PC-3 (cell line): ENCODE measurements around the gene MTMR11. TPM values are rescaled to one million over a fixed set of nuclear protein-coding genes. Genes with fewer than 3 reads are reported as not detected.
A peak's percentile ranks its signal among the peaks of the same experiment; 100 is the strongest.

Source experiments
- ATAC-seq: fragments of 200-7000 bp; cut with Tn5 transposase; 2 replicates; pipeline ENCODE4 v1.9.1; 2020; ENCODE audit warnings: mild to moderate bottlenecking, moderate library complexity
- BruUV-seq: library from RNA; stranded (reverse); fragments of 400-500 nt; replicated peaks from 2 replicates; lab custom pipeline; 2021; lab: Mats Ljungman, UMichigan
- CTCF ChIA-PET: fragments of 300-600 bp; sonication (Branson Sonifier 250); formaldehyde crosslinking; loops from one replicate; lab custom pipeline; 2022; ENCODE audit warnings: antibody characterized with exemption; lab: Charles Lee
- POLR2A ChIA-PET: fragments of 300-600 bp; sonication (Branson Sonifier 250); formaldehyde crosslinking; loops from one replicate; lab custom pipeline; 2022; ENCODE audit warnings: antibody characterized with exemption; ENCODE audit not compliant: unreplicated experiment; lab: Charles Lee
- DNase-seq: peaks from one replicate; pipeline ENCODE4 v3.0.0-alpha.2; 2015
- H2AFZ ChIP-seq: fragments of 300-600 bp; sonication (generic); 2 replicates; pipeline ENCODE4 v1.6.0; 2016; ENCODE audit warnings: antibody characterized with exemption, low read length
- H3F3A ChIP-seq: fragments of 300-600 bp; sonication (generic); one replicate; pipeline ENCODE4 v1.6.0; 2017; ENCODE audit warnings: antibody characterized with exemption, low read length, control low read depth, mild to moderate bottlenecking; ENCODE audit not compliant: unreplicated experiment
- H3K27ac ChIP-seq: fragments of 300-600 bp; sonication (generic); 2 replicates; pipeline ENCODE4 v1.5.1; 2016; ENCODE audit warnings: mild to moderate bottlenecking, low read length
- H3K27me3 ChIP-seq: fragments of 300-600 bp; sonication (generic); 2 replicates; pipeline ENCODE4 v1.6.1; 2016; ENCODE audit warnings: low read length, mixed read lengths
- H3K36me3 ChIP-seq: fragments of 300-600 bp; sonication (generic); 2 replicates; pipeline ENCODE4 v1.6.1; 2016; ENCODE audit warnings: low read depth, mixed run types, low read length, mixed read lengths
- H3K4me1 ChIP-seq: fragments of 300-600 bp; sonication (generic); 2 replicates; pipeline ENCODE4 v1.5.1; 2016; ENCODE audit warnings: low read length; ENCODE audit not compliant: insufficient read depth
- H3K4me2 ChIP-seq: fragments of 300-600 bp; sonication (generic); 2 replicates; pipeline ENCODE4 v1.6.0; 2016; ENCODE audit warnings: low read length
- H3K4me3 ChIP-seq: fragments of 300-600 bp; sonication (generic); 2 replicates; pipeline ENCODE4 v1.5.1; 2016; ENCODE audit warnings: mild to moderate bottlenecking, low read length, mixed read lengths
- H3K79me2 ChIP-seq: fragments of 300-600 bp; sonication (generic); 2 replicates; pipeline ENCODE4 v1.6.1; 2017; ENCODE audit warnings: low read length, mixed read lengths
- H3K9ac ChIP-seq: fragments of 300-600 bp; sonication (generic); 2 replicates; pipeline ENCODE4 v1.6.0; 2016; ENCODE audit warnings: mild to moderate bottlenecking, low read length
- H3K9me2 ChIP-seq: fragments of 300-600 bp; sonication (generic); replicated peaks from 2 replicates; pipeline ENCODE4 v1.6.1; 2016; ENCODE audit warnings: mixed run types, low read length, mixed read lengths
- H3K9me3 ChIP-seq: fragments of 300-600 bp; sonication (generic); 2 replicates; pipeline ENCODE4 v1.6.1; 2016; ENCODE audit warnings: low read length, mixed read lengths
- H4K20me1 ChIP-seq: fragments of 300-600 bp; sonication (generic); 2 replicates; pipeline ENCODE4 v1.6.1; 2016; ENCODE audit warnings: low read length, mixed read lengths
- EZH2 ChIP-seq: fragments of 300-600 bp; sonication (generic); IDR thresholded peaks from one replicate; pipeline ENCODE4 v1.6.1; 2017; ENCODE audit warnings: antibody characterized with exemption, mild to moderate bottlenecking, low read length; ENCODE audit not compliant: unreplicated experiment
- EZH2phosphoT487 ChIP-seq: fragments of 300-600 bp; sonication (generic); IDR thresholded peaks from 2 replicates; pipeline ENCODE4 v1.6.1; 2018; ENCODE audit warnings: mild to moderate bottlenecking, antibody characterized with exemption, low read length, borderline replicate concordance
- intact Hi-C: fragments of 100-400 bp; cut with micrococcal nuclease; formaldehyde crosslinking; loops from 2 replicates; pipeline ENCODE4 v1.9.0; 2023
- total RNA-seq: library from RNA; depleted of rRNA; stranded (reverse); fragments of >200 nt; gene quantifications from 2 replicates; pipeline ENCODE4 v1.2.3, GENCODE V29; 2014
- TF ChIP-seq, protein P1 (sequence below): fragments of 300-600 bp; sonication (generic); conservative IDR thresholded peaks from 2 replicates; pipeline ENCODE4 v1.5.1; 2017; ENCODE audit warnings: antibody characterized with exemption, low read depth, mild to moderate bottlenecking, low read length

Gene MTMR11
- total RNA-seq, 1 experiment from 2014 or later: 5.1 TPM

DNA sequence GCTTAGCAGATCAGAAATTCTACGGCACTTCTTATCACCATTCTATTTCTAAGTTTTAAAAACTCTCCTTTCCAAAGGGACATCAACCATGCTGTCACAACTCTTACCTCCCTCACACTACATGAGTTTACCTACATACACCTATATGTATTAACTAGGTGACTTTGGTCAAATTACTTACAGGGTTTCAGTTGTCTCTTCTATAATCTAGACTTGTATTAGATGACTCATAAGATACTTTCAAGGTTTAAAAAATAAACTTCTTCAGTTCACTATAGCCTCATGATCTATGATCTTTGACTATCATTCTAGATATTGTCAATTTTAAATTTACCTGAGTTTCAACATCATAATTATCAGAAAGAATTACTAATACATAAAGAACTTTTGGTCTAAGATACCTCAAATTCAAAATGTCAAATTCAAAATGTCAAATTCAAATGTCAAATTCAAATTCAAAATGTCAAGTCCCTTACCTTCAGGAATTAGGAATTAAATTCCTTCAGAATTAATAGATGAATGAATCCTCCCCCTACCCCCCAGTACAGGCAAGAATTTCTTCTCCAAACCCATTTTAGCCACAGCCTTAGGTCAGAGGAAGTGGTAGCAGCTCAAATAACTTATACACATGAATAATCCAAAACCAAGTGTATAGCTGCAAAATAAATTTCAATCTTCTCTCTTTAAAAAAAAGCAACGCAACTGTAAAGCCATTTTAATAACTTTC lies 42.7 kb upstream of the MTMR11 start:
- peaks cover 54% of the 10 kb centered on the region for H3K79me2 ChIP-seq
- H3K4me3 ChIP-seq: no peak overlapping the region
- ATAC-seq (peak; percentile 51), DNase-seq (peak; percentile 13)
- no peaks in the 10 kb centered on the region for H3K9me3 ChIP-seq
- H2AFZ ChIP-seq: no peak overlapping the region
- TF ChIP-seq, protein P1, sequence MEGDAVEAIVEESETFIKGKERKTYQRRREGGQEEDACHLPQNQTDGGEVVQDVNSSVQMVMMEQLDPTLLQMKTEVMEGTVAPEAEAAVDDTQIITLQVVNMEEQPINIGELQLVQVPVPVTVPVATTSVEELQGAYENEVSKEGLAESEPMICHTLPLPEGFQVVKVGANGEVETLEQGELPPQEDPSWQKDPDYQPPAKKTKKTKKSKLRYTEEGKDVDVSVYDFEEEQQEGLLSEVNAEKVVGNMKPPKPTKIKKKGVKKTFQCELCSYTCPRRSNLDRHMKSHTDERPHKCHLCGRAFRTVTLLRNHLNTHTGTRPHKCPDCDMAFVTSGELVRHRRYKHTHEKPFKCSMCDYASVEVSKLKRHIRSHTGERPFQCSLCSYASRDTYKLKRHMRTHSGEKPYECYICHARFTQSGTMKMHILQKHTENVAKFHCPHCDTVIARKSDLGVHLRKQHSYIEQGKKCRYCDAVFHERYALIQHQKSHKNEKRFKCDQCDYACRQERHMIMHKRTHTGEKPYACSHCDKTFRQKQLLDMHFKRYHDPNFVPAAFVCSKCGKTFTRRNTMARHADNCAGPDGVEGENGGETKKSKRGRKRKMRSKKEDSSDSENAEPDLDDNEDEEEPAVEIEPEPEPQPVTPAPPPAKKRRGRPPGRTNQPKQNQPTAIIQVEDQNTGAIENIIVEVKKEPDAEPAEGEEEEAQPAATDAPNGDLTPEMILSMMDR: no peak
- no peak for TF ChIP-seq EZH2
- TF ChIP-seq EZH2phosphoT487: no peak
- no TSS peak for BruUV-seq
- no peaks in the 10 kb centered on the region for H3K27me3 ChIP-seq
- 0 out of 2 replicates have a peak overlapping the region, but pooled peaks have one; percentile 6 for H3K4me2 ChIP-seq
- H3F3A ChIP-seq: no peaks in the 10 kb centered on the region
- no peaks in the 10 kb centered on the region for H3K9me2 ChIP-seq
- ChIA-PET CTCF (interaction anchor here (1.5 kb wide), 1 partner anchor 71 kb away, joined by 3 read pairs; no protein-coding TSS in a partner anchor), POLR2A (no interaction called here)
- peaks cover 14% of the 10 kb centered on the region for H3K36me3 ChIP-seq
- no peak overlapping the region for H3K27ac ChIP-seq
- no peak overlapping the region for H3K9ac ChIP-seq
- H3K4me1 ChIP-seq: peaks cover 20% of the 10 kb centered on the region
- intact Hi-C loops: no loop called here
- H4K20me1 ChIP-seq: peaks cover 16% of the 10 kb centered on the region

DNA sequence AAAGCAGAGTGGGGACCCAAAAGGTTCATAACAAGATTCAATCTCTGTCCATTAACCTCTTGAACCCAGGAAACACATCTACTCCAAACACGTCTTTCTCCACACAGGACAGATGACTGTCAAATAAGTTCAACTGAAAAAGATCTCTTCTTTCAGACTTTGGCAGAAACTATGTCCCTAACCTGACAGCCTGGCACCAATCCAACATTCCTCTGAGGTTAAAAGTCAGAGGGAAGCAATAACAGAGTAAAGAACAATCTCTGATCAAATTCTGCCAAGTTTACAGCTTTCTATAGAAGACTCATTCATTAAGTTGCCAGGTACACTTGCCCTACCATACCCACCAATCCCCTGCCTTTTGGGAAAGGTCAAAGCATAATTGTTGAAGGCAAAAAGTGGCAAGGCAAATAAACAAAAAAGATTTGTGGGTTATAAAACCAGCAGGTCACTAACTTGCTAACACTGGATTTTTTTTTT lies 41.9 kb upstream of the MTMR11 start:
- no peak for TF ChIP-seq EZH2phosphoT487
- CTCF ChIA-PET: no interaction called here
- Histone ChIP-seq H3K27me3 (no peaks in the 10 kb centered on the region), H4K20me1 (peaks cover 16% of the 10 kb centered on the region), H3K4me3 (no peak overlapping the region), H3K4me2 (no peak overlapping the region), H3K27ac (no peak overlapping the region), H2AFZ (no peak overlapping the region), H3F3A (no peaks in the 10 kb centered on the region), H3K9me2 (no peaks in the 10 kb centered on the region), H3K9me3 (no peaks in the 10 kb centered on the region), H3K4me1 (peaks cover 20% of the 10 kb centered on the region), H3K9ac (no peak overlapping the region), H3K36me3 (peaks cover 18% of the 10 kb centered on the region), H3K79me2 (peaks cover 51% of the 10 kb centered on the region)
- ATAC-seq: no peak
- peak; percentile 72 for DNase-seq
- intact Hi-C loops: no loop called here
- no TSS peak for BruUV-seq
- POLR2A ChIA-PET: no interaction called here

DNA sequence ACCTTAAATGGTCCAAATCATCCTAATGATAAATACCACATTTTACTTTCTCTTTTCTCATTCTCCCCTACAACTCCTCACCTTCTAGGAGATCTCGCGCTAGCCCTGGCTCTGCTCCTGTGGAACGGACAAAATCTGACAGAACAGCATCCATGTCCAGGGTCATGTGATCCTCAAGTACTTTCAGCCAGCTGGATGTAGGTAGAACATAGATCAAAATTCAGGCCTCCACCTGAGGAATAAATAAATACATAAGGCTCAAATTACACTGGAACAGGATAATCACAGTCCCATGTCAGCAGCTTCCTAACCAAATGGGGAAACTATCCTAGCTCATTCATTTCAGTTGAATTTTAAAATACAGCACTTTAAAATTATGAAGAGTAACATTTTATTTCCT lies 40.7 kb upstream of the MTMR11 start:
- Histone ChIP-seq H4K20me1 (peaks cover 16% of the 10 kb centered on the region), H3K79me2 (peaks cover 44% of the 10 kb centered on the region), H3K36me3 (peaks cover 26% of the 10 kb centered on the region), H3K4me2 (no peak overlapping the region), H3K4me3 (no peak overlapping the region), H3K27ac (no peak overlapping the region), H3K27me3 (no peaks in the 10 kb centered on the region), H2AFZ (no peak overlapping the region), H3K4me1 (peaks cover 20% of the 10 kb centered on the region), H3K9ac (no peak overlapping the region), H3F3A (no peaks in the 10 kb centered on the region), H3K9me3 (no peaks in the 10 kb centered on the region), H3K9me2 (no peaks in the 10 kb centered on the region)
- no TSS peak for BruUV-seq
- ATAC-seq (no peak), DNase-seq (no peak)
- CTCF ChIA-PET: no interaction called here
- POLR2A ChIA-PET: no interaction called here
- TF ChIP-seq EZH2phosphoT487 (no peak), EZH2 (no peak)
- TF ChIP-seq, protein P1: no peak
- intact Hi-C loops: no loop called here
